ENCODE data around the gene ATXN7. TPM values are rescaled to one million over a fixed set of nuclear protein-coding genes. Genes with fewer than 3 reads are reported as not detected.

ATXN7 gene
- total RNA-seq, 1 experiment from 2014 or later = 3.6 TPM

DNA sequence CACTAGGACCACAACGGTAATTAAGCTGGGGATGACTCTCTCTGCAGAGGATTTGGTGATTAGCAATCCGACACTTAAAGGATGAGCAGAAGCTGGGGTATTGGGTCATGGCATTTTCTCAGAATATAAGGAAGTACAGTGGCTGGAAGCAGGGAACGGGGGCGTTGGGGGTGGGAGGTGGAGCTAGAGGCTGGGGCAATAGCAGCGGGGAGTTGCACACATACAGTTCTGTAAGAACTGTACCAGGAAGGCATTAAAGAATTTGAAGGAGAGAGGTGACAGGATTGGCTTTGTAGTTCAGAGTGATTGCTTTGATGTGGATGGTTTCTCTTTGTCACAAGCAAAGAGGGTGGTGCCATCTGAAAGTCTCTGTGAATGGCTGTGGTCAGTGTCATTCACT is 131.4 kb downstream of the ATXN7 start:
- Histone ChIP-seq H3K4me1 (ENCODE audit: insufficient read depth, low read length) (no peaks in the 10 kb centered on the region), H3K4me3 (ENCODE audit: low read length) (no peak overlapping the region), H3K36me3 (ENCODE audit: low read depth, low read length) (no peaks in the 10 kb centered on the region), H4K20me1 (ENCODE audit: low read length) (no peaks in the 10 kb centered on the region), H3K9me3 (ENCODE audit: low read length) (no peaks in the 10 kb centered on the region), H2AFZ (ENCODE audit: low read length) (no peak overlapping the region), H3K9ac (ENCODE audit: low read length) (no peak overlapping the region), H3K27ac (ENCODE audit: low read length) (no peak overlapping the region), H3K27me3 (ENCODE audit: low read length) (no peaks in the 10 kb centered on the region), H3K79me2 (ENCODE audit: low read length) (no peaks in the 10 kb centered on the region), H3K4me2 (ENCODE audit: low read length) (no peak overlapping the region), H3K9me2 (replicated peaks; ENCODE audit: low read length) (no peaks in the 10 kb centered on the region), H3F3A (ENCODE audit: low read length, unreplicated experiment) (no peaks in the 10 kb centered on the region)
- ATAC-seq (no peak), DNase-seq (no peak)
- POLR2A ChIA-PET (ENCODE audit: unreplicated experiment) = no interaction called here
- no TSS peak for BruUV-seq (replicated peaks)
- CTCF ChIA-PET = no interaction called here
- TF ChIP-seq EZH2 (IDR thresholded peaks at IDR 0.05; ENCODE audit: low read length, unreplicated experiment) = no peak
- no peak for TF ChIP-seq EZH2phosphoT487 (IDR thresholded peaks at IDR 0.05; ENCODE audit: borderline replicate concordance, low read length)
- TF ChIP-seq, protein P1, sequence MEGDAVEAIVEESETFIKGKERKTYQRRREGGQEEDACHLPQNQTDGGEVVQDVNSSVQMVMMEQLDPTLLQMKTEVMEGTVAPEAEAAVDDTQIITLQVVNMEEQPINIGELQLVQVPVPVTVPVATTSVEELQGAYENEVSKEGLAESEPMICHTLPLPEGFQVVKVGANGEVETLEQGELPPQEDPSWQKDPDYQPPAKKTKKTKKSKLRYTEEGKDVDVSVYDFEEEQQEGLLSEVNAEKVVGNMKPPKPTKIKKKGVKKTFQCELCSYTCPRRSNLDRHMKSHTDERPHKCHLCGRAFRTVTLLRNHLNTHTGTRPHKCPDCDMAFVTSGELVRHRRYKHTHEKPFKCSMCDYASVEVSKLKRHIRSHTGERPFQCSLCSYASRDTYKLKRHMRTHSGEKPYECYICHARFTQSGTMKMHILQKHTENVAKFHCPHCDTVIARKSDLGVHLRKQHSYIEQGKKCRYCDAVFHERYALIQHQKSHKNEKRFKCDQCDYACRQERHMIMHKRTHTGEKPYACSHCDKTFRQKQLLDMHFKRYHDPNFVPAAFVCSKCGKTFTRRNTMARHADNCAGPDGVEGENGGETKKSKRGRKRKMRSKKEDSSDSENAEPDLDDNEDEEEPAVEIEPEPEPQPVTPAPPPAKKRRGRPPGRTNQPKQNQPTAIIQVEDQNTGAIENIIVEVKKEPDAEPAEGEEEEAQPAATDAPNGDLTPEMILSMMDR (conservative IDR thresholded peaks at IDR 0.05; ENCODE audit: low read depth, low read length) = no peak
- intact Hi-C loops (cut with micrococcal nuclease) = no loop called here

DNA sequence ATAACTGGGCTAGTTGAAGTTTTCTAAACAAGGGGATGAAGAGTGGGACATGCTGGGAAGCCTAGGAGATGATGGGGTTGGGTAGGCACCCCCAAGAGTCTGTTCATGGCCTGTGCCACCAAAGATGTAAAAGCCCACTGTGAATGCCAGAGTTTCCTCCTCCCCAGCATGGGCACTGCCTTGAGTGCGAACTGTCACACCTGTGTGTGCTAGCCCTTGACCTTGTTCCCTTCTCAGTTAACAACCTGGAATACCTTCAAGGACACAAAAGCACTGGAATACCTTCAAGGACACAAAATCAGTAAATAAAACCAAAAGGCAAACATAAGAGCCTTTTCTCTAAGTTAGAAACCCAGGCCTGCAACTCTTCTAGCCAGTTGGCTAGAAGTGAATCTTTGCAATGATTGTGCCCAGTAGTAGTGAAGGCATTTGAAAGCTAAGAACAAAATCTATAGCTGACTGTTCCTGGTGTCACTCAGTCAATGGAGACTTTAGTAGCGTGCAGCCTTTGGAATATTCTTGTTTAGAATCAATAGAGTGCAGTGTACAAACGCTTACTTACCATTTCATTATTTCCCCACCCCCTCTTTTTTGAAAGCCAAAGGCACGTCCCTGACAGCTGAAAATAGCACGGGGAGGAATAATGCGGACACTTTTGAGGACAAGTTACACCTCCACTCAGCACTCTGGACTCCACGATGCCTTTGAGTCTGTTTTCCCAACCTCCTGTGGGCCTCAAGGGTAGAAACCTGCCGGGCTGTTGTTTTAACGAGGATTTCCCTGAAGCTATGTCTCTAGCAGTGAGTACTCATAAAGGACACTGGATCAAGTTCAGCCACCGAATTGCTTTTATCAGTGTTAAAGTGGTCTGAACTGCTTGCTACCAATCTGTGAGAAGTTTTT is 135.4 kb downstream of the ATXN7 start:
- TF ChIP-seq EZH2phosphoT487 (IDR thresholded peaks at IDR 0.05; ENCODE audit: borderline replicate concordance, low read length) (no peak), EZH2 (IDR thresholded peaks at IDR 0.05; ENCODE audit: low read length, unreplicated experiment) (no peak)
- TF ChIP-seq, protein P1 (conservative IDR thresholded peaks at IDR 0.05; ENCODE audit: low read depth, low read length) = no peak
- H3K27ac ChIP-seq (ENCODE audit: low read length) = no peak overlapping the region
- ChIA-PET POLR2A (ENCODE audit: unreplicated experiment) (no interaction called here), CTCF (no interaction called here)
- BruUV-seq (replicated peaks) = no TSS peak
- no peak overlapping the region for H3K4me2 ChIP-seq (ENCODE audit: low read length)
- ATAC-seq (no peak), DNase-seq (no peak)
- H3K36me3 ChIP-seq (ENCODE audit: low read depth, low read length) = no peaks in the 10 kb centered on the region
- no peaks in the 10 kb centered on the region for H3K27me3 ChIP-seq (ENCODE audit: low read length)
- H4K20me1 ChIP-seq (ENCODE audit: low read length) = no peaks in the 10 kb centered on the region
- no peaks in the 10 kb centered on the region for H3K9me2 ChIP-seq (replicated peaks; ENCODE audit: low read length)
- no peak overlapping the region for H3K9ac ChIP-seq (ENCODE audit: low read length)
- no peaks in the 10 kb centered on the region for H3K9me3 ChIP-seq (ENCODE audit: low read length)
- intact Hi-C loops (cut with micrococcal nuclease) = no loop called here
- H3K4me1 ChIP-seq (ENCODE audit: insufficient read depth, low read length) = no peaks in the 10 kb centered on the region
- no peak overlapping the region for H2AFZ ChIP-seq (ENCODE audit: low read length)
- H3F3A ChIP-seq (ENCODE audit: low read length, unreplicated experiment) = no peaks in the 10 kb centered on the region
- H3K4me3 ChIP-seq (ENCODE audit: low read length) = no peak overlapping the region
- no peaks in the 10 kb centered on the region for H3K79me2 ChIP-seq (ENCODE audit: low read length)

DNA sequence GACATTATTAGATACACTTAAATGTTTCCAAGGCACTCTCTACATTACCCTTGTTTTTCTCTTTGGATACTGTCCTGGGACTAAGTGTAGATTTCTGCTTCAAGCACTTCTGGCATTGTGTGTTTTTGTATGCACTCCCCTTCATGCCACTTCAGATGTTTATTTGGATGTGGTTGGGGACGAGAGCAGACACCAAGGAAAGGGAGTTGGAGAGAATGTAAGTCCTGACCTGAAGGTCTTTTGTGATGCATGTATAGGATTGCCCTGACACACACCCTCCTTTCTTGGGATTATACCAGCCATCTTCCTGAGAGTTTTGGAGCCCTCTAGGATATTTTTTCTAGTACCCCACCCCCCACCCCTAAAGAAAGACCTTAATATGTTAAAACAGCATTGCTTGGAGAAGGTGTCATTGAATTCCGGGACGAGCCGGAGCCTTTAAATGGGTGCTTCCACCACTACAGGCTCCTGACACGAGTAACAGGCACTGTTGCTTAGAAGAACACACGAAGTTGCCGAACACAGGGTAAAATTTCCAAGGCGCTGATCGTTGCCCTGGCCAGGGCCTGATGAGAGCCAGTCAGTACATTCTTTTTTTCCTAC is 136.9 kb downstream of the ATXN7 start:
- POLR2A ChIA-PET (ENCODE audit: unreplicated experiment) = no interaction called here
- BruUV-seq (replicated peaks) = no TSS peak

More for the DNA sequence above, 136.9 kb downstream of the ATXN7 start:
- no peaks in the 10 kb centered on the region for H4K20me1 ChIP-seq (ENCODE audit: low read length)
- H3K4me3 ChIP-seq (ENCODE audit: low read length) = no peak overlapping the region
- H2AFZ ChIP-seq (ENCODE audit: low read length) = no peak overlapping the region
- no peaks in the 10 kb centered on the region for H3F3A ChIP-seq (ENCODE audit: low read length, unreplicated experiment)
- H3K36me3 ChIP-seq (ENCODE audit: low read depth, low read length) = no peaks in the 10 kb centered on the region
- no peak overlapping the region for H3K27ac ChIP-seq (ENCODE audit: low read length)
- DNase-seq (no peak), ATAC-seq (no peak)
- H3K4me1 ChIP-seq (ENCODE audit: insufficient read depth, low read length) = no peaks in the 10 kb centered on the region
- no peaks in the 10 kb centered on the region for H3K9me3 ChIP-seq (ENCODE audit: low read length)
- no peak overlapping the region for H3K4me2 ChIP-seq (ENCODE audit: low read length)
- no peak overlapping the region for H3K9ac ChIP-seq (ENCODE audit: low read length)
- CTCF ChIA-PET = no interaction called here
- TF ChIP-seq, protein P1 (conservative IDR thresholded peaks at IDR 0.05; ENCODE audit: low read depth, low read length) = no peak
- TF ChIP-seq EZH2 (IDR thresholded peaks at IDR 0.05; ENCODE audit: low read length, unreplicated experiment) (no peak), EZH2phosphoT487 (IDR thresholded peaks at IDR 0.05; ENCODE audit: borderline replicate concordance, low read length) (no peak)
- H3K79me2 ChIP-seq (ENCODE audit: low read length) = no peaks in the 10 kb centered on the region
- no peaks in the 10 kb centered on the region for H3K9me2 ChIP-seq (replicated peaks; ENCODE audit: low read length)
- intact Hi-C loops (cut with micrococcal nuclease) = no loop called here
- H3K27me3 ChIP-seq (ENCODE audit: low read length) = no peaks in the 10 kb centered on the region
